ENCODE results near the gene EHD2.

Gene EHD2

DNA sequence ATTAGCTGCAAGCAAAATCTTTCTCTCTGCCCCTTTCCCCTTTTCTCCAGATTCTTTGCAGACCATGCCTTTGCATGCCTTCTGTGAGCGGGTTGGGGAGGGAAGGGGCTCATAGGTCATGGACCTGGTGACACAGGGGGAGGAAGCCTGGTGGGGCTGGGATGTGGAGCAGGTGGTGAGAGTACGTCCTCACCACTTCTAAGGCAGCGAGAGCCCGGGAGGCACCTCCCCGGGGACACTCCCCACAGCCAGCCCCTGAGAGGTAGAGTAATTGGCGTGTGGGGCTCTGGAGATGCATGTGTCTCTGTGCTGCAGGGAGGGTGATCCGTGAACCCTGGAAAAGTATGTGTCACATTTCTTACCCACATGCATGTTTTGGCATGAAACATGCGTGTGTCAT, 42.5 kb upstream of the EHD2 start:
- Histone ChIP-seq H3K9me3 (ENCODE audit: insufficient read depth, low read length, severe bottlenecking) (no peaks in the 10 kb centered on the region), H3K4me1 (ENCODE audit: insufficient read depth, low read length) (no peaks in the 10 kb centered on the region), H4K20me1 (ENCODE audit: insufficient read depth, low read length) (peaks cover 41% of the 10 kb centered on the region), H3K79me2 (ENCODE audit: insufficient read depth, low read length) (peaks cover 21% of the 10 kb centered on the region), H3K27me3 (ENCODE audit: insufficient read depth, low read length, poor library complexity) (no peaks in the 10 kb centered on the region), H3K4me3 (ENCODE audit: low read depth in 1 of 2, low read length in 2 of 2) (no peak overlapping the region), H3K4me2 (ENCODE audit: insufficient read depth, low read length) (no peak overlapping the region), H2AFZ (ENCODE audit: low read depth, low read length) (no peak overlapping the region), H3K9ac (ENCODE audit: low read depth, low read length) (no peak overlapping the region), H3K36me3 (ENCODE audit: insufficient read depth, low read length) (peaks cover 27% of the 10 kb centered on the region), H3K27ac (ENCODE audit: low read length) (no peak overlapping the region)
- ATAC-seq (ENCODE audit: insufficient read depth, low read depth) (no peak), DNase-seq (no peak)
- TF ChIP-seq EZH2 (IDR thresholded peaks at IDR 0.05; ENCODE audit: borderline replicate concordance, low read depth, low read length, severe bottlenecking) = no peak
- TF ChIP-seq, protein P1, sequence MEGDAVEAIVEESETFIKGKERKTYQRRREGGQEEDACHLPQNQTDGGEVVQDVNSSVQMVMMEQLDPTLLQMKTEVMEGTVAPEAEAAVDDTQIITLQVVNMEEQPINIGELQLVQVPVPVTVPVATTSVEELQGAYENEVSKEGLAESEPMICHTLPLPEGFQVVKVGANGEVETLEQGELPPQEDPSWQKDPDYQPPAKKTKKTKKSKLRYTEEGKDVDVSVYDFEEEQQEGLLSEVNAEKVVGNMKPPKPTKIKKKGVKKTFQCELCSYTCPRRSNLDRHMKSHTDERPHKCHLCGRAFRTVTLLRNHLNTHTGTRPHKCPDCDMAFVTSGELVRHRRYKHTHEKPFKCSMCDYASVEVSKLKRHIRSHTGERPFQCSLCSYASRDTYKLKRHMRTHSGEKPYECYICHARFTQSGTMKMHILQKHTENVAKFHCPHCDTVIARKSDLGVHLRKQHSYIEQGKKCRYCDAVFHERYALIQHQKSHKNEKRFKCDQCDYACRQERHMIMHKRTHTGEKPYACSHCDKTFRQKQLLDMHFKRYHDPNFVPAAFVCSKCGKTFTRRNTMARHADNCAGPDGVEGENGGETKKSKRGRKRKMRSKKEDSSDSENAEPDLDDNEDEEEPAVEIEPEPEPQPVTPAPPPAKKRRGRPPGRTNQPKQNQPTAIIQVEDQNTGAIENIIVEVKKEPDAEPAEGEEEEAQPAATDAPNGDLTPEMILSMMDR (IDR thresholded peaks at IDR 0.05; ENCODE audit: borderline replicate concordance, extremely low read depth, low read length, poor library complexity, severe bottlenecking) = no peak

DNA sequence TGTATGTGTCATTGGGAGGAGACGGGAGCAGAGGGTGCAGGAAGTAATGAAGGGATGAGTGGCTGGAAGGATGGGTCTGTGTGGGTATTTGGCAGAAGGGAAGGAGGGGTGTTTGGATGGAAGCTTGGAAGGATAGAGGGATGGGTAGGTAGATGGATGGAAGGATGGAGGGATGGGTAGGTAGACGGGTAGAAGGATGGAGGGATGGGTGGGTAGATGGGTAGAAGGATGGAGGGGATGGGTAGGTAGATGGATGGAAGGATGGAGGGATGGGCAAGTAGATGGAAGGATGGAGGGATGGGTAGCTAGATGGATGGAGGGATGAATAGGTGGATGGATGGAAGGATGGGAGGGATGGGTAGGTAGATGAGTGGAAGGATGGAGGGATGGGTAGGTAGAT, 41.7 kb upstream of the EHD2 start:
- Histone ChIP-seq H3K79me2 (ENCODE audit: insufficient read depth, low read length) (peaks cover 18% of the 10 kb centered on the region; the same call in 1 of the 2 replicates), H3K36me3 (ENCODE audit: insufficient read depth, low read length) (peaks cover 27% of the 10 kb centered on the region), H3K4me2 (ENCODE audit: insufficient read depth, low read length) (no peak overlapping the region), H3K4me3 (ENCODE audit: low read depth in 1 of 2, low read length in 2 of 2) (no peak overlapping the region), H3K27ac (ENCODE audit: low read length) (no peak overlapping the region), H3K9me3 (ENCODE audit: insufficient read depth, low read length, severe bottlenecking) (no peaks in the 10 kb centered on the region), H4K20me1 (ENCODE audit: insufficient read depth, low read length) (peaks cover 38% of the 10 kb centered on the region), H3K4me1 (ENCODE audit: insufficient read depth, low read length) (no peaks in the 10 kb centered on the region), H3K27me3 (ENCODE audit: insufficient read depth, low read length, poor library complexity) (no peaks in the 10 kb centered on the region), H3K9ac (ENCODE audit: low read depth, low read length) (no peak overlapping the region), H2AFZ (ENCODE audit: low read depth, low read length) (no peak overlapping the region)
- TF ChIP-seq, protein P1 (IDR thresholded peaks at IDR 0.05; ENCODE audit: borderline replicate concordance, extremely low read depth, low read length, poor library complexity, severe bottlenecking) = no peak
- TF ChIP-seq EZH2 (IDR thresholded peaks at IDR 0.05; ENCODE audit: borderline replicate concordance, low read depth, low read length, severe bottlenecking) = no peak
- no peak for ATAC-seq (ENCODE audit: insufficient read depth, low read depth)
- DNase-seq = no peak

DNA sequence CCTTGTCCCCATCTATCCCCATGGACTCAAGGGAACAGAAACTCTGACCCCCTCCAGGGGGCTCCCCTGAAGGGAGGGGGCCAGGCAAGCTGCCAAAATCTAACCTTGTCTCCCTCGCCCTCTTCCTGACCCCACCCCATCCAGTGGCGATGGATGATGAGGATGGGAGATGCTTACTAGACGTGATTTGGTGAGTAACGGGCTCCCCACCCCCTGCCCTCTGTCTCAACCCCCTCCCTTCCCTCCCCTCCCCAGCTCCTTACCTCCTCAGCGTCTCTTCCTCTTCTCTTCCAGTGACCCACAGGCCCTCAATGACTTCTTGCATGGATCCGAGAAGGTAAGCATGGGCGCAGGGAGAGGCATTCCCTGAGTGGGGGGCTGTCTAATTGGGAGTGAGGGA, 39.8 kb upstream of the EHD2 start:
- no peaks in the 10 kb centered on the region for H3K4me1 ChIP-seq (ENCODE audit: insufficient read depth, low read length)
- no peak overlapping the region for H3K9ac ChIP-seq (ENCODE audit: low read depth, low read length)
- H3K79me2 ChIP-seq (ENCODE audit: insufficient read depth, low read length) = 0 out of 2 replicates have a peak, but pooled peaks cover 9% of the 10 kb centered on the region
- H4K20me1 ChIP-seq (ENCODE audit: insufficient read depth, low read length) = peaks cover 31% of the 10 kb centered on the region
- no peak overlapping the region for H3K4me2 ChIP-seq (ENCODE audit: insufficient read depth, low read length)
- no peaks in the 10 kb centered on the region for H3K9me3 ChIP-seq (ENCODE audit: insufficient read depth, low read length, severe bottlenecking)
- no peak for DNase-seq
- no peak overlapping the region for H3K4me3 ChIP-seq (ENCODE audit: low read depth in 1 of 2, low read length in 2 of 2)
- no peaks in the 10 kb centered on the region for H3K27me3 ChIP-seq (ENCODE audit: insufficient read depth, low read length, poor library complexity)
- TF ChIP-seq EZH2 (IDR thresholded peaks at IDR 0.05; ENCODE audit: borderline replicate concordance, low read depth, low read length, severe bottlenecking) = no peak
- TF ChIP-seq, protein P1 (IDR thresholded peaks at IDR 0.05; ENCODE audit: borderline replicate concordance, extremely low read depth, low read length, poor library complexity, severe bottlenecking) = no peak
- peaks cover 40% of the 10 kb centered on the region for H3K36me3 ChIP-seq (ENCODE audit: insufficient read depth, low read length)
- no peak overlapping the region for H2AFZ ChIP-seq (ENCODE audit: low read depth, low read length)
- H3K27ac ChIP-seq (ENCODE audit: low read length) = no peak overlapping the region
- no peak for ATAC-seq (ENCODE audit: insufficient read depth, low read depth)

DNA sequence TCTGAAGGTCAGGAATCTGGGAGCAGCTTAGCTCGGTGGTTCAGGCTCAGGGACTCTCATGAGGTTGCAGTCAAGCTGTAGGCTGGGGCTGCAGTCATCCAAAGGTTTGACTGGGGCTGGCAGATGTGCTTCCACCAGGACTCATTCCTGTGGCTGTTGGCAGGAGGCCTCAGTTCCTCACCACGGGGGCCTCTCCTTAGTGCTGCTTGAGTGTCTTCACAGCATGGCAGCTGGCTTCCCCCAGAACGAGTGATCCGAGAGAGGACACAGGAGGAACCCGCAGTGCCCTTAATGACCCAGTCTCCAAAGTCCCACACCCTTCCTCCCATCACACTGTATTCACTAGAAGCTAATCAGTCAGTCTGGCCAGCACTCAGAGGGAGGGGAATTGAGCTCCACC, 38.7 kb upstream of the EHD2 start:
- Histone ChIP-seq H3K9me3 (ENCODE audit: insufficient read depth, low read length, severe bottlenecking) (no peaks in the 10 kb centered on the region), H3K4me2 (ENCODE audit: insufficient read depth, low read length) (no peak overlapping the region), H3K79me2 (ENCODE audit: insufficient read depth, low read length) (0 out of 2 replicates have a peak, but pooled peaks cover 5% of the 10 kb centered on the region), H3K4me1 (ENCODE audit: insufficient read depth, low read length) (no peaks in the 10 kb centered on the region), H3K36me3 (ENCODE audit: insufficient read depth, low read length) (peaks cover 42% of the 10 kb centered on the region), H3K27ac (ENCODE audit: low read length) (no peak overlapping the region), H3K9ac (ENCODE audit: low read depth, low read length) (no peak overlapping the region), H2AFZ (ENCODE audit: low read depth, low read length) (no peak overlapping the region), H4K20me1 (ENCODE audit: insufficient read depth, low read length) (peaks cover 31% of the 10 kb centered on the region), H3K4me3 (ENCODE audit: low read depth in 1 of 2, low read length in 2 of 2) (no peak overlapping the region), H3K27me3 (ENCODE audit: insufficient read depth, low read length, poor library complexity) (no peaks in the 10 kb centered on the region)
- DNase-seq (no peak), ATAC-seq (ENCODE audit: insufficient read depth, low read depth) (no peak)
- TF ChIP-seq, protein P1 (IDR thresholded peaks at IDR 0.05; ENCODE audit: borderline replicate concordance, extremely low read depth, low read length, poor library complexity, severe bottlenecking) = no peak
- TF ChIP-seq EZH2 (IDR thresholded peaks at IDR 0.05; ENCODE audit: borderline replicate concordance, low read depth, low read length, severe bottlenecking) = no peak

Data from DND-41 (cell line).